Stomach (tissue), 9 donors: ENCODE measurements around the gene VWA8. TPM values are rescaled to one million over a fixed set of nuclear protein-coding genes. Genes with fewer than 3 reads are reported as not detected.

Source experiments
- DNase-seq, 2 donors: peaks; one replicate each; pipeline versions ENCODE4 v3.0.0 to v3.0.0-alpha.2; 2013 to 2019
- H3K27ac ChIP-seq, 5 donors: fragments of 200-600 bp in 4 of 5; sonication (generic) in 4 of 5; one replicate each; pipeline ENCODE4 v1.5.1; 2013 to 2019; ENCODE audit warnings: mild to moderate bottlenecking in 1 of 5, moderate library complexity in 1 of 5
- H3K27me3 ChIP-seq, 3 donors: fragments of 200-600 bp; sonication (generic); one replicate each; pipeline ENCODE4 v1.5.1; 2017 to 2019; ENCODE audit warnings: mixed run types in 1 of 3
- H3K36me3 ChIP-seq, 4 donors: fragments of 200-600 bp; sonication (generic); 1 replicate in 3 of 4; 2 replicates in 1 of 4; pipeline ENCODE4 v1.5.1; 2016 to 2019
- H3K4me1 ChIP-seq, 4 donors: fragments of 200-600 bp; sonication (generic); one replicate each; pipeline ENCODE4 v1.5.1; 2016 to 2019
- H3K4me3 ChIP-seq, 4 donors: fragments of 200-600 bp; sonication (generic) in 3 of 4; one replicate each; pipeline ENCODE4 v1.5.1; 2016 to 2019; ENCODE audit warnings: mild to moderate bottlenecking in 1 of 4
- H3K9me3 ChIP-seq, 4 donors: fragments of 200-600 bp; sonication (generic); one replicate each; pipeline ENCODE4 v1.5.1; 2016 to 2019
- CTCF ChIP-seq, 7 experiments: fragments of 450-650 bp in 4 of 7; fragments of 200-600 bp in 3 of 7; sonication (generic) in 3 of 7; IDR thresholded peaks; one replicate each; pipeline ENCODE4 v1.5.1; 2016 to 2019; ENCODE audit warnings: antibody characterized with exemption in 7 of 7, control low read depth in 2 of 7, mild to moderate bottlenecking in 1 of 7
- EP300 ChIP-seq: sonication (generic); formaldehyde crosslinking; IDR thresholded peaks from one replicate; pipeline ENCODE4 v1.6.1; 2017; ENCODE audit warnings: antibody characterized with exemption
- POLR2A ChIP-seq, 4 donors: fragments of 450-650 bp; IDR thresholded peaks; one replicate each; pipeline ENCODE4 v1.6.1; 2016; ENCODE audit warnings: antibody characterized with exemption in 4 of 4, control low read depth in 2 of 4, mild to moderate bottlenecking in 1 of 4, moderate library complexity in 1 of 4
- POLR2AphosphoS5 ChIP-seq, 3 donors: sonication (generic); formaldehyde crosslinking; IDR thresholded peaks; one replicate each; pipeline ENCODE4 v1.6.1; 2016; ENCODE audit warnings: antibody characterized with exemption in 3 of 3
- WGBS, 5 donors: extraction: QIAGEN DNeasy Blood & Tissue Kit in 3 of 5; methylation state at CpG; one replicate each; pipeline versions ENCODE4 v1.1.5 to v1.1.7; 2013 to 2018; 5-methylcytosine and 5-hydroxymethylcytosine counted together
- intact Hi-C: fragments of 100-400 bp; cut with DNase I; formaldehyde crosslinking; loops from one replicate; pipeline ENCODE4 v1.15.1; 2023; ENCODE audit warnings: low total_unique reads
- polyA plus RNA-seq, 3 donors: library from polyadenylated mRNA; stranded (reverse); fragments of 200-250 nt; gene quantifications; one replicate each; pipeline ENCODE4 v1.2.3, GENCODE V29; 2013
- total RNA-seq, 5 donors: library from RNA; depleted of rRNA; stranded (reverse); fragments of >200 nt; gene quantifications; one replicate each; pipeline versions ENCODE4 v1.1.0 to v1.2.3, GENCODE V29; 2014 to 2016
- donor health status: healthy with polysubstance abuse.
- donor health status: Bipolar disorder and iron deficiency.
- donor health status: healthy.

VWA8 gene
- total and polyA plus RNA-seq, 8 donors: 3.3 to 99.2 (median 25.4) TPM

- Histone ChIP-seq H3K36me3 (peaks cover 0 to 6% (median 2%) of the 10 kb centered on the region in 4 donors), H3K27ac (no peak overlapping the region), H3K27me3 (no peaks in the 10 kb centered on the region), H3K4me1 (peaks cover 0 to 33% (median 1%) of the 10 kb centered on the region in 4 donors), H3K9me3 (no peaks in the 10 kb centered on the region), H3K4me3 (no peak overlapping the region)
- 88 to 99% (median 96%) methylated on average over 4 of the region's 4 CpGs for WGBS, 5 donors
- no peak for DNase-seq
- no peak for TF ChIP-seq POLR2A (IDR thresholded peaks at IDR 0.05)
- no peak for TF ChIP-seq EP300
- TF ChIP-seq POLR2AphosphoS5 (IDR thresholded peaks at IDR 0.05): no peak
- no peak for TF ChIP-seq CTCF (IDR thresholded peaks at IDR 0.05)
- intact Hi-C loops: no loop called here
These were observed 318.9 kb downstream of the VWA8 start for GRCh38 chr13:41641961-41642360.

GRCh38 chr13:41641429-41641828 is 319.5 kb downstream of the VWA8 start:
- peaks cover 0 to 33% (median 0%) of the 10 kb centered on the region in 4 donors for H3K4me1 ChIP-seq
- WGBS, 5 donors: 63 to 83% (median 79%) methylated on average over 1 of the region's 1 CpG

GRCh38 chr13:41639955-41640780 is 320.7 kb downstream of the VWA8 start:
- Histone ChIP-seq H3K4me1 (peaks cover 0 to 28% (median 0%) of the 10 kb centered on the region in 4 donors), H3K36me3 (peaks cover 0 to 6% (median 2%) of the 10 kb centered on the region in 4 donors), H3K27me3 (no peaks in the 10 kb centered on the region), H3K4me3 (no peak overlapping the region), H3K27ac (peak overlapping the region in 1 of 5 donors; percentile 24), H3K9me3 (no peaks in the 10 kb centered on the region)
- intact Hi-C loops: no loop called here
- DNase-seq: peak in 1 of 2 donors; percentile 33
- TF ChIP-seq EP300 (no peak), POLR2AphosphoS5 (IDR thresholded peaks at IDR 0.05) (no peak), POLR2A (IDR thresholded peaks at IDR 0.05) (no peak), CTCF (IDR thresholded peaks at IDR 0.05) (no peak)
- 69 to 82% (median 73%) methylated on average over 4 of the region's 4 CpGs for WGBS, 5 donors

More at GRCh38 chr13:41641429-41641828, 319.5 kb downstream of the VWA8 start:
- H3K4me3 ChIP-seq: no peak overlapping the region
- H3K27ac ChIP-seq: no peak overlapping the region
- no peaks in the 10 kb centered on the region for H3K27me3 ChIP-seq
- TF ChIP-seq CTCF (IDR thresholded peaks at IDR 0.05): no peak
- no peak for TF ChIP-seq EP300
- no peak for TF ChIP-seq POLR2A (IDR thresholded peaks at IDR 0.05)
- no peak for TF ChIP-seq POLR2AphosphoS5 (IDR thresholded peaks at IDR 0.05)
- peaks cover 0 to 6% (median 2%) of the 10 kb centered on the region in 4 donors for H3K36me3 ChIP-seq
- intact Hi-C loops: no loop called here
- H3K9me3 ChIP-seq: no peaks in the 10 kb centered on the region
- DNase-seq: no peak

- DNase-seq: no peak
- Histone ChIP-seq H3K4me1 (peaks cover 0 to 20% (median 0%) of the 10 kb centered on the region in 4 donors), H3K4me3 (no peak overlapping the region), H3K27ac (peak overlapping the region in 1 of 5 donors; percentile 24), H3K27me3 (no peaks in the 10 kb centered on the region), H3K9me3 (no peaks in the 10 kb centered on the region), H3K36me3 (peaks cover 0 to 6% (median 2%) of the 10 kb centered on the region in 4 donors)
- 69 to 94% (median 87%) methylated on average over 7 of the region's 7 CpGs for WGBS, 5 donors
- intact Hi-C loops: no loop called here
- no peak for TF ChIP-seq CTCF (IDR thresholded peaks at IDR 0.05)
- TF ChIP-seq POLR2AphosphoS5 (IDR thresholded peaks at IDR 0.05): no peak
- TF ChIP-seq POLR2A (IDR thresholded peaks at IDR 0.05): no peak
- no peak for TF ChIP-seq EP300
These were observed 321.5 kb downstream of the VWA8 start for GRCh38 chr13:41639237-41639904.
